ENCODE data around the gene TUBB3.
"Not testable (repeated sequence)": the region's sequence is repeated elsewhere in the genome, so short reads cannot be mapped to it uniquely, and the experiment has no call there.

Gene TUBB3

GRCh38 chr16:89946515-89946914 lies 23.4 kb downstream of the TUBB3 start:
- no peak for DNase-seq

DNA sequence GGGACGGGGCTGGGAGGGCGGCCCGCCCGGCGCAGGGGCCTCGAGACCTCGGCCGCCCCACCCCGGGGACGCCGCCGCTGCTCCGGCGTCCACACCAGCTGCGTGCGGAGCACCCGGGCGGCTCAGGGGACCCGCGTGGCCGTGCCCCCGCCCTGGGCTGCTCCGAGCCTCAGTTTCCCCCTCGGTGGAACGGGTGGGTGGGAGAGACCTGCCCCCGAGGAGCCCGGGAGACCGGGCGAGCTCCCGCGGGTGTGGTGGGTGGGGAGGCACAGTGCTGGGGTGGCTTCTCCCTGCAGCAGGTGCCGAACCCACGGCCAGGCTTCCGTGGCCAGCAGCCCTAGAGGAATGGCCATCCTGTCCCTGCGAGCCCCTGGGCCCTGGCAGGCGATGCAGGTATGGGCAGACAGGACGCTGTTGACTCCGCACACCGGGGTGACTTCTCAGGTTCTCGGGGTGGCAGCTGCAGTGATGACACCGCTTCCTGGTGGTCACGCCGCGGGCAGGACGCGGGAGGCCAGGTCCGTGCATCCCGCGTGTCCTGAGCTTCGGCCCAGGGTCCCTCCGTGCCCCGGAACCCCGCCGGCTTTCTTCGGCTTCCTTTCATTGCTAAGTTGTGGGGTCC lies 26.1 kb downstream of the TUBB3 start:
- DNase-seq: no peak

DNA sequence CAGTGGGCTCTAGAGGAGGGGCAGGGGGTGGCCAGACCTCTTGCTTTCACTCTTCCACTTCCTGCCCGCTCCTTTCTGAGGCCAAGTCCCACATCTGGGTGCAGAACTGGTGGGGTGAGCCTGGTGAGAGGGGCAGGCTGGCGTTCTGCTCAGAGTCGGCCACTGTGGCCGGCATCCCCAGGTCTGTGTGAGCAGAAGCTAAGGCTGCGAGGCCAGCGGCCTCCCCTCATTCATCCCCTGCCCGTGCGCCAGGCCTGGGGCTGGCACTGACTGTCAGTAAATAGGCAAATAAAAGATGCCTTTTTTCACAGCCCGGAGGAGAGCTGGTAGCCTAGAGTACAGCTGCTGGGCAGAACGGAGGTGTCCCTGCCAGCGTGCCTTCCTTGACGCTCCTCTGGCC lies 26.6 kb downstream of the TUBB3 start:
- DNase-seq: no peak

GRCh38 chr16:89951509-89951908 lies 28.4 kb downstream of the TUBB3 start:
- no peak for DNase-seq

DNA sequence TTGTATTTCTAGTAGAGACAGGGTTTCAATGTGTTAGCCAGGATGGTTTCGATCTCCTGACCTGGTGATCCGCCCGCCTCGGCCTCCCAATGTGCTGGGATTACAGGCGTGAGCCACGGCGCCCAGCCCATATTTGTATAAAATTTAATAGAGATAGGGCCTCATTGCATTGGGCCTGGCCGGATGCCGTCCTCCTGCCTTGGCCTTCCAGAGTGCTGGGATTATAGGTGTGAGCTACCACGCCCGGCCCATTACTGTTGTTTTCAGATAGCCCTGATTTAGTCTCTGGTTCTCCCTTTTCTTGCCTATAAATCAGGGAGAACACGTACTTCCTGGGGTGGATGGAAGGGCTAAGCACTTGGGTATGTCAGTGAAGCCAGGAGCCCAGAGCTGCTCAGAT lies 28.9 kb downstream of the TUBB3 start:
- no peak for DNase-seq

DNA sequence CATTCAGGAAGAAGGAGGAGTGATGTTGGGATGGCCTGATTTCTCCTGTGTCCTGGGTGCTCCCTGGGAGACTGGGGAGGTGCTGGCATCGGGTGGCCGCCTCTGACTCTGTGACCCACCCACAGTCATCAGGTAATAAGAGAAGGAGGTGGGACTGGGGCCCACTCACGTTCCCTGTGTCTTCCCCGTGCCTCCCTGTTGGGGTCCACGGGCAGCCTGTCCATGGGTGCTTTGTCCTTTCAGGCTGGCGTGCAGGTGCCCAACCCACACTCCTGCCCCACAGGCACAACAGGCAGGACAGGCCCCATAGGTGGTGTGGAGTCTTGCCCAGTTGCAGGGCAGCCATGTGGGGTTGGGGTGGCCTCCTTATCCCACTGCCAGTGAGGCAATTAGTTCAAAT lies 29.4 kb downstream of the TUBB3 start:
- no peak for DNase-seq

DNA sequence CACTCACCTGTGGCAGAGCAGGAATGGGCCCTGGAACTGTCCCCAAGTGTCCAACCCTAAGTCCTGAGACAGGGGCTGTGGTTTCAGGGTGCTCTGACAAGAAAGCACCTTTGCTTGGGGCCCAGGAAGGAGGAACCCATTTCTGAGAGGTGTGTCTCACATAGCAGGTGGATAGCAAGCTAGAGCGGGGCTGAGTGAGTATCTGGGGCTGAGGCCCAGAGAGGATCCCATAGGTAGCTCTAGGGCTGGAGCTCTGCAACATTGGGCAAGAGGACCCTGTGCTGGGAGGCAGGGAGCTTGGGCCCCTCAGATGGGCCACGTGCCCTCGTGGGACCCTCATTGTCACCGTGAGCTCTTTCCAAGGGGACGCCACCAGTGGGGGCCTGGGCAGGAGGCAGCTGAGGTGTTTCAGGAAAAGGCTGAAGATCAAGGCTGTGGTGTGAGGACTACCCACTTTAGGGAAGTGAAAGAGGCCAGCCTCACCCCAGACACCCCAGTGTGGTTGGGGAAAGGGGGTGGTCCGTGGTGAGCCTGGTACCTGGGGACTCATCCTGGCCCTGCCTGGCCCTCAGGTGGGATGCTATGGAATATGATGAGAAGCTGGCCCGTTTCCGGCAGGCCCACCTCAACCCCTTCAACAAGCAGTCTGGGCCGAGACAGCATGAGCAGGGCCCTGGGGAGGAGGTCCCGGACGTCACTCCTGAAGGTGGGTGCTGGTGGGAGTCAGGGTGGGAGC lies 30.7 kb downstream of the TUBB3 start:
- no peak for DNase-seq

- DNase-seq: no peak
Observed at GRCh38 chr16:89954462-89954861, 31.3 kb downstream of the TUBB3 start.

DNA sequence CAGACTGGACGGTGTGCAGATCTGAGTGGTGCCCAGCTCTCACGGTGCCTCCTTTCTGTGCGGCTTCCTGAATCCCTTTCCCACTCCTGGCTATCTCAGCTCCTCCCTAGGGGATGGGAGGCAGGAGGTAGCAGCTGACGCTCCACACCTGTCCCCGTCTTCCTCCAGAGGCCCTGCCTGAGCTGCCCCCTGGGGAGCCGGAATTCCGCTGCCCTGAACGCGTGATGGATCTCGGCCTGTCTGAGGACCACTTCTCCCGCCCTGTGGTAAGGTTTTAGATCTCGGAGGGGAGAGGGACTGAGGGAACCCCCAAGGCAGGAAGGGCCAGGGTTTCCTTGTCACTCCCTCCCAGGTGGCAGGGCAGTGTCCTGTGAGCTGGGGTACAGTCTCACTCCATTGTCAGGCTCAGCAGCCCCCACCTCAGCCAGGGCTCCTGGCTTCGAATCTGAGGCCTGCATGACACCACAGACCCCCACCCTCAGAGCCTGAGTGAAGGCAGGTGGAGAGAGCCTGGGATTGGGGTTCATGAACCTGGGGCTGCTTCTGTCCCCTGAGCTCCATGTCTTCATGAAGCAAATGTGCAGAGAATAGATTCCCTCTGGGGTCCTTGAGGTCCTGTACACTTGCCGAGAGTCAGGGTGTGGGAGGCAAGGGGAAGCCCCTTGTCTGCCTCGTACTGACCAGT lies 32.0 kb downstream of the TUBB3 start:
- no peak for DNase-seq

GRCh38 chr16:89956505-89957215 lies 33.5 kb downstream of the TUBB3 start:
- no peak for DNase-seq

DNA sequence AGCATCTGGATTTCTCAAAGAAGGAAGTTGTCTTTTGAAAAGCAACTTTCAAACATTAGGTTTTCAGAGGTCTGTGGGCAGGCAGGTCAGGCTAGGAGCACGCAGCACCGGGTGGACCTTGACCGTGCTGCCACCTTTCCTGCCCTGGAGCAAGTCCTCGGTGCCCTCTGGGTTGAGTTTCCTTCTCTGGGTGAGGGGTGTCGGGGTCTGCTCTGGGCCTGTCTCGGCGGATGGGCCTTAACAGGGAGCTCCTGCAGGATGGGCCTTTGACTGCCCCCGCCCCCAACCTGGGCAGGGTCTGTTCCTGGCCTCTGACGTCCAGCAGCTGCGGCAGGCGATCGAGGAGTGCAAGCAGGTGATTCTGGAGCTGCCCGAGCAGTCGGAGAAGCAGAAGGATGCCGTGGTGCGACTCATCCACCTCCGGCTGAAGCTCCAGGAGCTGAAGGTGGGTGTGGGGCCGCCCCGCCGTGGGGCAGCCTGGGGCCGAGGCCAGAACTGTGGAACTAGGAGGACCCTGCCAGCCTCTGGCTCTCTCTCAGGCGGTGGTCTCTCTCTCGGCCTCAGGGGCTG lies 34.2 kb downstream of the TUBB3 start:
- DNase-seq: no peak

GRCh38 chr16:89958068-89958467 lies 34.9 kb downstream of the TUBB3 start:
- DNase-seq: peak; percentile 35

GRCh38 chr16:89958596-89958995 lies 35.5 kb downstream of the TUBB3 start:
- no peak for DNase-seq

DNA sequence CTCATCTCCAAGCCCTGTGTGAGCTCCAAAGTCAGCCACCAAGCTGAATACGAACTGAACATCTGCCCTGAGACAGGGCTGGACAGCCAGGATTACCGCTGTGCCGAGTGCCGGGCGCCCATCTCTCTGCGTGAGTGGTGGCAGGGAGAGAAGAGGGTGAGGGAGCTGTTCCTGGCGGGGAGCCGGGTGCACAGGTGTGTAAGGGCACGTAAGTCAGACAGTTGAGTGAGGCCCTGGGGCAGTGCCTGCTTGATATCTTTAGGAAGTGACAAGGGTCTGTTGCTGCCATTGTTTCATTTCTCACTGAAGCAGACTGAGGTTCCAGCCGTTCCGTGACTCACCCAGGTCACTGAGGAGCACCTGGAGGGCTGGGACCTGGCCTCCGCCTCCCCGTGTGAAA lies 37.8 kb downstream of the TUBB3 start:
- DNase-seq: no peak

DNA sequence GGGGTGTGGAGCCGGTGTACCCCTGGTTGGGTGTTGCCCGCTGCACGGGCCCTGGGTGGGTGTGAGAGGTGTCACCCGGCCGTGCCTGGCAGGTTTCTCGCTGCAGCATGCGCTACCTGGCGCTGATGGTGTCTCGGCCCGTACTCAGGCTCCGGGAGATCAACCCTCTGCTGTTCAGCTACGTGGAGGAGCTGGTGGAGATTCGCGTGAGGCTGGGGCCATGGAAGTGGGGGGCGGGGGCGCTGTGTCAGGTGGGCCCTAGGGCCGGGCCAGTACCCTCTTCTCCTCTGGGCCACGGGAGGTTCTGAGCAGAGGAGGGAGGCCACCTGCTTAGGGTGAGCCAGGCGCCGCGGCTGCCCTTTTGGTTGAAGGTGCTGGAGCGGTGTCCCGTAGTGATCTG lies 38.8 kb downstream of the TUBB3 start:
- no peak for DNase-seq

- no peak for DNase-seq
Observed at GRCh38 chr16:89962754-89963498, 39.8 kb downstream of the TUBB3 start.

DNA sequence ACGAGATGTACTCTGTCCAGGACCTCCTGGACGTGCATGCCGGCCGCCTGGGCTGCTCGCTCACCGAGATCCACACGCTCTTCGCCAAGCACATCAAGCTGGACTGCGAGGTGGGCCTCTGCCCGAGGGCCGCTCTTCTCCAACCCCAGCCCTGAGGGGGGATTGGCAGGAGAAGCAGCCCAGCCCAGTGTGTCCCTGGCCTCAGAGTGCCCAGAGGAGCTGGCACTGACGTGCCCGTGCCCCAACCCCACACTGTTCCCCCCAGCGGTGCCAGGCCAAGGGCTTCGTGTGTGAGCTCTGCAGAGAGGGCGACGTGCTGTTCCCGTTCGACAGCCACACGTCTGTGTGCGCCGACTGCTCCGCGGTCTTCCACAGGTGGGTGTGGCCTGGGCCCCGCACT lies 41.1 kb downstream of the TUBB3 start:
- DNase-seq: no peak

DNA sequence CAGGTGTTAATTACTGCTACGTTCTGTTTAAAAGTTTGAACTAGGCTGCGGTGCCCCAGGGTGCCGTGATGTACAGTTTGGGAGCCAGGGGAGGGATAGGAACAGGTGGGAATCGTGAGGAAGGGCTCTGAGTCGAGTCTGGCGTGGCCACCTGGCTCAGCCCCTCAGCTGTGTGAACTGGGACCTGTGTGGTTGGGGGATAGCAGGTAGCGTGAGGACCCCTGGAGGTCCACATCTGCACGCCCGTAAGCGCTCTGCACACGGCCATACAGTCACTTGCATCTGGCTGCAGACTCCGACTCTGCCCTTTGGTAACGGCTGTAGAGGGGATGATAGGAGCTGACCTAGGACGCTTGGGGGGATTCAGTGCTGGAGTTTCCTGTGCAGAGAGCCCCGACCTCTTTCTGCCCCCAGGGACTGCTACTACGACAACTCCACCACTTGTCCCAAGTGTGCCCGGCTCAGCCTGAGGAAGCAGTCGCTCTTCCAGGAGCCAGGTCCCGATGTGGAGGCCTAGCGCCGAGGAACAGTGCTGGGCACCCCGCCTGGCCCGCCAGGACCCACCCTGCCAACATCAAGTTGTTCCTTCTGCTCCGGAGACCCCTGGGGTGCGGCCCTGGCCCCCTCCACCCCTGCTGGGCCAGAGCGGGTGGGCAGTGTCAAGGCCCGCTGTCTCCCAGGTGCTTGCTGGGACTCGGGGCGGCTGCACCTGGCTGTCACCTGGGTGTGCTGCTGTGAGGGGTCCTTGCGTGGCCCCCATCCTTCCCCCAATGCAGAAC lies 42.5 kb downstream of the TUBB3 start:
- no peak for DNase-seq

- DNase-seq: no peak
Observed at GRCh38 chr16:89966756-89967155, 43.6 kb downstream of the TUBB3 start.

- not testable (repeated sequence) for DNase-seq
Observed at GRCh38 chr16:89967436-89967835, 44.3 kb downstream of the TUBB3 start.

DNA sequence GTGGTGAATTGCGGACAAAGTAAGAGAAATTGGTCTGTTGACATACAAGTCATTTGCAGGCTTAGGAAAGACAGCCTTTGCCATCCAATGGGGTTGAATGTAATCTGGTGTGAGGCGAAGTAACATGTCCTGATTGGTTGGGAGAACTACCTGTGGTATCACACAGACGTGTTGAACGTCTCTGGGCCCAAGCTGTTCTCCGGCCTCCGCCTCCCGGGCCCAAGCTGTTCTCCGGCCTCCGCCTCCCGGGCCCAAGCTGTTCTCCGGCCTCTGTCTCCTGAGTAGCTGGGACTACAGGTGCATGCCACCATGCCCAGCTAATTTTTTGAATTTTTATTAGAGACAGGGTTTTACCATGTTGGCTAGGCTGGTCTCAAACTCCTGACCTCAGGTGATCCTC lies 44.9 kb downstream of the TUBB3 start:
- not testable (repeated sequence) for DNase-seq

All from stimulated activated CD8-positive, alpha-beta memory T cell treated with anti-CD3 and anti-CD28 coated beads, Interleukin-4, amount 100 ng/mL, for 48 hours (primary cell).